Measurements from ENCODE around the gene C1GALT1. TPM values are rescaled to one million over a fixed set of nuclear protein-coding genes. Genes with fewer than 3 reads are reported as not detected.
"Not testable (repeated sequence)": the region's sequence is repeated elsewhere in the genome, so short reads cannot be mapped to it uniquely, and the experiment has no call there.

C1GALT1 gene
- total and polyA plus RNA-seq, 9 donors = 13.0 to 19.7 (median 15.2) TPM

DNA sequence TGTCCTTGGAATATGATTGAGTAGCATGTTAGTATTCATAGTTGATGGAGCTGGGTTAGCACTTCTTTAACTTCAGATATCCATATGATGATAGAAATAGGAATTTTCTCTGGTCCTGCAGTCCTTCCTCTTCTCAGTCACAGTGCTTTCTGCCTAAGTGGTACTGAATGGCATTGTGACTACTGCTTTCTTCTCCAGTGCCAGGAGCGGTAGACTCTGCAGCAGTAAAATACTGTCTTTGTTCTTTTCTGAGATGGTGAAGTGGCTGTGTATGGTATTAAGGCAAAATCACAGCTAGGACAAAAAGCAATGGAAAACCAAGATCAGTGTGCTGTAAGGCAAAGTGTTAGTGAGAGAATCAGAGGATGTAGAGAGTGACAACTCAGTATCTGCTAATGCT lies 46.6 kb downstream of the C1GALT1 start:
- Histone ChIP-seq H3K27ac (ENCODE audit: low read length) (no peak overlapping the region), H3K9me3 (replicated peaks; ENCODE audit: control insufficient read depth, low read depth, low read length) (no peaks in the 10 kb centered on the region), H3K27me3 (ENCODE audit: control insufficient read depth, insufficient read depth, low read length) (no peaks in the 10 kb centered on the region), H3K4me3 (ENCODE audit: low read length) (no peak overlapping the region), H3K36me3 (ENCODE audit: control insufficient read depth, insufficient read depth, low read length) (no peaks in the 10 kb centered on the region), H3K4me1 (ENCODE audit: control insufficient read depth, insufficient read depth, low read length) (no peaks in the 10 kb centered on the region)
- DNase-seq = no peak
- 100% methylated on average over 1 of the region's 1 CpG for WGBS (ENCODE audit: insufficient coverage)

GRCh38 chr7:7231000-7231399 lies 48.7 kb downstream of the C1GALT1 start:
- WGBS (ENCODE audit: insufficient coverage) = no CpG with 5 or more reads among the region's 1 CpG
- no peak for DNase-seq
- no peak overlapping the region for H3K27ac ChIP-seq (ENCODE audit: low read length)

DNA sequence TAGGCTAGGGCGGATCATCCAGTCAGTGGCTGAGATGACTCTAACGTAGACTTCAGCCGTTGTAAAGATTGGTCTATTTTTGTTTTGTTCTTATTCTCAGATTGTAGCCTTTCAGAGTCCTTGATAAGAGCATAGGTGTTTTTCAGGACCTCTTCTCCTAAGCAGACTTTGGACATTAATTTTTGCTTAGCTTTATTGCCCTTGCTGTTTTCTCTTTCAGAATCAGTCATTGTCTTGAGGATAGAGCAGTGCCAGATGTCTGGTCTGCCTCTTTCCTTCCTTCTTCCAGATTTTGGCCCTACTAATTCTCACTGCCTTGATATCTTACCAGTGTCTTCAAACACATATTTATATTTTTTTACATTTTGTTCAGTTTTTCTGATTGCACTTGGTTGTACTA lies 49.5 kb downstream of the C1GALT1 start:
- H3K36me3 ChIP-seq (ENCODE audit: control insufficient read depth, insufficient read depth, low read length) = peaks cover 3% of the 10 kb centered on the region
- no peaks in the 10 kb centered on the region for H3K4me1 ChIP-seq (ENCODE audit: control insufficient read depth, insufficient read depth, low read length)
- no CpG with 5 or more reads among the region's 3 CpGs for WGBS (ENCODE audit: insufficient coverage)
- H3K4me3 ChIP-seq (ENCODE audit: low read length) = no peak overlapping the region
- no peak for DNase-seq
- H3K9me3 ChIP-seq (replicated peaks; ENCODE audit: control insufficient read depth, low read depth, low read length) = no peaks in the 10 kb centered on the region
- no peak overlapping the region for H3K27ac ChIP-seq (ENCODE audit: low read length)
- H3K27me3 ChIP-seq (ENCODE audit: control insufficient read depth, insufficient read depth, low read length) = no peaks in the 10 kb centered on the region

More at GRCh38 chr7:7231000-7231399, 48.7 kb downstream of the C1GALT1 start:
- Histone ChIP-seq H3K4me3 (ENCODE audit: low read length) (no peak overlapping the region), H3K27me3 (ENCODE audit: control insufficient read depth, insufficient read depth, low read length) (no peaks in the 10 kb centered on the region), H3K9me3 (replicated peaks; ENCODE audit: control insufficient read depth, low read depth, low read length) (no peaks in the 10 kb centered on the region), H3K4me1 (ENCODE audit: control insufficient read depth, insufficient read depth, low read length) (no peaks in the 10 kb centered on the region), H3K36me3 (ENCODE audit: control insufficient read depth, insufficient read depth, low read length) (peaks cover under 1% of the 10 kb centered on the region)

DNA sequence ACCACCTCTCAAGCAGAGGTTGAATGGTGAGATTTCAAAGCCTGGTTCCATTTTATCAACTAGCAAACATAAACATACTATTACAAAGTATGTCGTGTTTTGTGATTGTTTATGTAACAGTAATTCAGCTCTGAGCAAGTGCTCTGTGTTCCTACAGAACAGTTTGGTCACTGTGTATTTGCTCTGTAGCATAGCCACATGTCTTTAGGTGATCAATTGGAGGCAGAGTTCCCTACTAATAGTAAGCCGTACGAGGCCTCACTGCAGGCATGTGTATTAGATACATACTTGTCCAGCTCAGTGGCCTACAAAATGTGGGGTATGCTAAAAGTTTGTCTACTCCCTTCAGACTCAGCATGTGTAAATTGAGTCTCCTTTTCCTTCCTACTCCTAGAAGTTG lies 53.0 kb downstream of the C1GALT1 start:
- Histone ChIP-seq H3K27ac (ENCODE audit: low read length) (no peak overlapping the region), H3K4me1 (ENCODE audit: control insufficient read depth, insufficient read depth, low read length) (no peaks in the 10 kb centered on the region), H3K36me3 (ENCODE audit: control insufficient read depth, insufficient read depth, low read length) (peaks cover 6% of the 10 kb centered on the region), H3K27me3 (ENCODE audit: control insufficient read depth, insufficient read depth, low read length) (no peaks in the 10 kb centered on the region), H3K4me3 (ENCODE audit: low read length) (no peak overlapping the region), H3K9me3 (replicated peaks; ENCODE audit: control insufficient read depth, low read depth, low read length) (no peaks in the 10 kb centered on the region)
- no CpG with 5 or more reads among the region's 3 CpGs for WGBS (ENCODE audit: insufficient coverage)
- no peak for DNase-seq

DNA sequence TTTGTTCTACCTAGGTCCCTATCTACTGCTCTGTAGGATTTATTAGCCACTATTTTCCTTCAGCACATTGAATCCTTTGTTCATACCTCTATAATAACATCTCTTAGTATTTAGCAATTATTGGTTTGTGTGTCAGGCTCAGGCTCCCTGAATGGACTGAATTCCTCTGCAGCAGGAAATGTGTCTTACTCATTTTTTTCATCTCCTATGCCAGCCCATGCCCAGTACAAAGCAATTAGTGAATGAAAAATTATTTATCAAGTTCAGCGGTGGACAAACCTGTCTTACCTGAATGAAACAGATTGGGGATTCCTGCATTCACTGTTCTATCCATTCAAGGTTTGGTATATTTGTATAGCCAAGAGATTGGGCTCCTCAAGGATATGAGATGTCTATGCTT lies 53.7 kb downstream of the C1GALT1 start:
- no peaks in the 10 kb centered on the region for H3K27me3 ChIP-seq (ENCODE audit: control insufficient read depth, insufficient read depth, low read length)
- WGBS (ENCODE audit: insufficient coverage) = no CpG with 5 or more reads among the region's 1 CpG
- peaks cover 6% of the 10 kb centered on the region for H3K36me3 ChIP-seq (ENCODE audit: control insufficient read depth, insufficient read depth, low read length)
- DNase-seq = no peak
- no peaks in the 10 kb centered on the region for H3K9me3 ChIP-seq (replicated peaks; ENCODE audit: control insufficient read depth, low read depth, low read length)
- H3K4me1 ChIP-seq (ENCODE audit: control insufficient read depth, insufficient read depth, low read length) = no peaks in the 10 kb centered on the region
- H3K4me3 ChIP-seq (ENCODE audit: low read length) = no peak overlapping the region
- H3K27ac ChIP-seq (ENCODE audit: low read length) = no peak overlapping the region

GRCh38 chr7:7237201-7237977 lies 55.0 kb downstream of the C1GALT1 start:
- Histone ChIP-seq H3K4me3 (ENCODE audit: low read length) (no peak overlapping the region), H3K27ac (ENCODE audit: low read length) (no peak overlapping the region), H3K4me1 (ENCODE audit: control insufficient read depth, insufficient read depth, low read length) (no peaks in the 10 kb centered on the region), H3K36me3 (ENCODE audit: control insufficient read depth, insufficient read depth, low read length) (peaks cover 6% of the 10 kb centered on the region), H3K9me3 (replicated peaks; ENCODE audit: control insufficient read depth, low read depth, low read length) (no peaks in the 10 kb centered on the region), H3K27me3 (ENCODE audit: control insufficient read depth, insufficient read depth, low read length) (no peaks in the 10 kb centered on the region)
- no peak for DNase-seq
- WGBS (ENCODE audit: insufficient coverage) = no CpG with 5 or more reads among the region's 4 CpGs

- WGBS (ENCODE audit: insufficient coverage) = no CpG with 5 or more reads among the region's 1 CpG
- H3K36me3 ChIP-seq (ENCODE audit: control insufficient read depth, insufficient read depth, low read length) = peaks cover 6% of the 10 kb centered on the region
- H3K27ac ChIP-seq (ENCODE audit: low read length) = no peak overlapping the region
- H3K9me3 ChIP-seq (replicated peaks; ENCODE audit: control insufficient read depth, low read depth, low read length) = no peaks in the 10 kb centered on the region
- no peaks in the 10 kb centered on the region for H3K27me3 ChIP-seq (ENCODE audit: control insufficient read depth, insufficient read depth, low read length)
- H3K4me1 ChIP-seq (ENCODE audit: control insufficient read depth, insufficient read depth, low read length) = no peaks in the 10 kb centered on the region
- no peak overlapping the region for H3K4me3 ChIP-seq (ENCODE audit: low read length)
- no peak for DNase-seq
Measured at GRCh38 chr7:7237978-7238267, 55.6 kb downstream of the C1GALT1 start.

DNA sequence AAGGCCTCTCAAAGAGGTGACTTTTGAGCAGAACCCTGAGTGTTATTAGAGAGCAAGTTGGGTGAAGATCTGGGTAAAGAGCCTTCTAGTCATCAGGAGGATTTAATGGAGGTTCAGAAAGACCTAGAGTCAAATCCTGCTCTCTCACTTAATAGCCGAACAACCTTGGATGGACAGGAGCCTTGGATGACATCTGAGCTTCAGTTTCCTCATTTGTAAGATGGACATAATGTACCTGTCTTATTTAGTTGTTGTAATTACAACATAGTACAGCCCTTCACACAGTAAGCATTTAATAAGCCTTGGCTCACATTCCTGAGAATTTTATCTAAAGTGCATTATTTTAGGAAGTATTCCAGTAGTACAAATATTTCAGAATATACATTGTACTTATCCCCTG lies 57.0 kb downstream of the C1GALT1 start:
- Histone ChIP-seq H3K36me3 (ENCODE audit: control insufficient read depth, insufficient read depth, low read length) (peaks cover 6% of the 10 kb centered on the region), H3K27me3 (ENCODE audit: control insufficient read depth, insufficient read depth, low read length) (no peaks in the 10 kb centered on the region), H3K27ac (ENCODE audit: low read length) (no peak overlapping the region), H3K4me3 (ENCODE audit: low read length) (no peak overlapping the region), H3K4me1 (ENCODE audit: control insufficient read depth, insufficient read depth, low read length) (no peaks in the 10 kb centered on the region), H3K9me3 (replicated peaks; ENCODE audit: control insufficient read depth, low read depth, low read length) (no peaks in the 10 kb centered on the region)
- WGBS (ENCODE audit: insufficient coverage) = no CpG with 5 or more reads among the region's 1 CpG
- DNase-seq = no peak

GRCh38 chr7:7242899-7243298 lies 60.6 kb downstream of the C1GALT1 start:
- Histone ChIP-seq H3K9me3 (replicated peaks; ENCODE audit: control insufficient read depth, low read depth, low read length) (no peaks in the 10 kb centered on the region), H3K4me1 (ENCODE audit: control insufficient read depth, insufficient read depth, low read length) (no peaks in the 10 kb centered on the region), H3K4me3 (ENCODE audit: low read length) (no peak overlapping the region), H3K27me3 (ENCODE audit: control insufficient read depth, insufficient read depth, low read length) (no peaks in the 10 kb centered on the region), H3K36me3 (ENCODE audit: control insufficient read depth, insufficient read depth, low read length) (peaks cover 2% of the 10 kb centered on the region), H3K27ac (ENCODE audit: low read length) (no peak overlapping the region)
- WGBS (ENCODE audit: insufficient coverage) = no CpG with 5 or more reads among the region's 3 CpGs
- no peak for DNase-seq

- WGBS (ENCODE audit: insufficient coverage) = 98% methylated on average over 9 of the region's 13 CpGs
- not testable (repeated sequence) for H3K4me1 ChIP-seq (ENCODE audit: control insufficient read depth, insufficient read depth, low read length); H3K4me3 ChIP-seq (ENCODE audit: low read length); DNase-seq; H3K9me3 ChIP-seq (replicated peaks; ENCODE audit: control insufficient read depth, low read depth, low read length); H3K27ac ChIP-seq (ENCODE audit: low read length); H3K36me3 ChIP-seq (ENCODE audit: control insufficient read depth, insufficient read depth, low read length); H3K27me3 ChIP-seq (ENCODE audit: control insufficient read depth, insufficient read depth, low read length)
Measured at GRCh38 chr7:7245233-7245632, 62.9 kb downstream of the C1GALT1 start.

DNA sequence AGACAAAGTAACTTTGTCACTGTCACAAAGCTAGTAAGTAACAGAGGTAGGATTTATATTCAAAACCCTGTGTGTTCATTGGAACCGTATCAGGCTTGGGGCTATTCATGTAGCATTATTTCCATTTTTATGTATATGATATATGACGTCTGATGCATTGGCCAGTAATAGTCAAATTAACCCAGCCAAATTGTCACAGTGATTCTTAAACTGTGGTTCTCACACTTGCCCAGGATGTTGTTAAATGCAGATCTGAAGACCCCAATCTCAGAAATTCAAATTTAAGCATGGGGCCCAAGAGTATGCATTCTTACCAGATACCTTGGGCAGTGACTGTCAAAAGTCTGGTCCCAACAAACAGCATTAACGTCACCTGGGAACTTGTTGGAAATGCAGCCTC lies 63.9 kb downstream of the C1GALT1 start:
- Histone ChIP-seq H3K4me1 (ENCODE audit: control insufficient read depth, insufficient read depth, low read length) (no peaks in the 10 kb centered on the region), H3K9me3 (replicated peaks; ENCODE audit: control insufficient read depth, low read depth, low read length) (no peaks in the 10 kb centered on the region)
- WGBS (ENCODE audit: insufficient coverage) = no CpG with 5 or more reads among the region's 3 CpGs

More for the DNA sequence above, 63.9 kb downstream of the C1GALT1 start:
- no peaks in the 10 kb centered on the region for H3K27me3 ChIP-seq (ENCODE audit: control insufficient read depth, insufficient read depth, low read length)
- no peak for DNase-seq
- no peak overlapping the region for H3K27ac ChIP-seq (ENCODE audit: low read length)
- H3K36me3 ChIP-seq (ENCODE audit: control insufficient read depth, insufficient read depth, low read length) = no peaks in the 10 kb centered on the region
- H3K4me3 ChIP-seq (ENCODE audit: low read length) = no peak overlapping the region
